Measurements from ENCODE around the gene CTSA. TPM values are rescaled to one million over a fixed set of nuclear protein-coding genes. Genes with fewer than 3 reads are reported as not detected.

CTSA gene
- total RNA-seq: 16.2 and 21.9 TPM in 2 replicates

DNA sequence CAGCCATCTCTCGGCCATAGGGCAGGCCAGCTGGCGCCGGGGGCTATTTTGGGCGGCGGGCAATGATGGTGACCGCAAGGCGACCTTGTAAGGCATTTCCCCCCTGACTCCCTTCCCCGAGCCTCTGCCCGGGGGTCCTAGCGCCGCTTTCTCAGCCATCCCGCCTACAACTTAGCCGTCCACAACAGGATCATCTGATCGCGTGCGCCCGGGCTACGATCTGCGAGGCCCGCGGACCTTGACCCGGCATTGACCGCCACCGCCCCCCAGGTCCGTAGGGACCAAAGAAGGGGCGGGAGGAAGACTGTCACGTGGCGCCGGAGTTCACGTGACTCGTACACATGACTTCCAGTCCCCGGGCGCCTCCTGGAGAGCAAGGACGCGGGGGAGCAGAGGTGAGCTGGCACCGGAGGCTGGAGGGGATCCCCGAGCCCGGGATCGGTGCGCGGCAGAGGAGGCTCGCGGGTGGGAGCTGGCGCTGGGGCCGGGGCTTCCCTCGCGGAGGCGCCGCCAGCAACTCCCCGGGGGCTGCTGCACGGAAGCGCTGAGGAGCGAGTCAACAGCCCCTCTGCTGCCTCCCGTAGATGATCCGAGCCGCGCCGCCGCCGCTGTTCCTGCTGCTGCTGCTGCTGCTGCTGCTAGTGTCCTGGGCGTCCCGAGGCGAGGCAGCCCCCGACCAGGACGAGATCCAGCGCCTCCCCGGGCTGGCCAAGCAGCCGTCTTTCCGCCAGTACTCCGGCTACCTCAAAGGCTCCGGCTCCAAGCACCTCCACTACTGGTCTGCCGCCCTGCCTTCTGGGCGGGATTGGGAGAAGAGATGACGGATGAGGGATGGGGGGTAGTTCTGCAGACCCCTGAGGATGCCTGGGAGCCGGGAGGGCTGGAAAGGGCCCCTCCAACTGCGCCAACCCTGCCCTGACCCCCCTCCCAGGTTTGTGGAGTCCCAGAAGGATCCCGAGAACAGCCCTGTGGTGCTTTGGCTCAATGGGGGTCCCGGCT is at the start of gene CTSA, which contains the start of gene NEURL2:
CTSA (plus strand) TSS at position 351 of the 999 bp plus-strand sequence; CDS start at position 585, 234 bp downstream.
NEURL2 (minus strand) TSS at position 224 of the 999 bp plus-strand sequence; CDS start at position 7, 217 bp downstream.

DNA sequence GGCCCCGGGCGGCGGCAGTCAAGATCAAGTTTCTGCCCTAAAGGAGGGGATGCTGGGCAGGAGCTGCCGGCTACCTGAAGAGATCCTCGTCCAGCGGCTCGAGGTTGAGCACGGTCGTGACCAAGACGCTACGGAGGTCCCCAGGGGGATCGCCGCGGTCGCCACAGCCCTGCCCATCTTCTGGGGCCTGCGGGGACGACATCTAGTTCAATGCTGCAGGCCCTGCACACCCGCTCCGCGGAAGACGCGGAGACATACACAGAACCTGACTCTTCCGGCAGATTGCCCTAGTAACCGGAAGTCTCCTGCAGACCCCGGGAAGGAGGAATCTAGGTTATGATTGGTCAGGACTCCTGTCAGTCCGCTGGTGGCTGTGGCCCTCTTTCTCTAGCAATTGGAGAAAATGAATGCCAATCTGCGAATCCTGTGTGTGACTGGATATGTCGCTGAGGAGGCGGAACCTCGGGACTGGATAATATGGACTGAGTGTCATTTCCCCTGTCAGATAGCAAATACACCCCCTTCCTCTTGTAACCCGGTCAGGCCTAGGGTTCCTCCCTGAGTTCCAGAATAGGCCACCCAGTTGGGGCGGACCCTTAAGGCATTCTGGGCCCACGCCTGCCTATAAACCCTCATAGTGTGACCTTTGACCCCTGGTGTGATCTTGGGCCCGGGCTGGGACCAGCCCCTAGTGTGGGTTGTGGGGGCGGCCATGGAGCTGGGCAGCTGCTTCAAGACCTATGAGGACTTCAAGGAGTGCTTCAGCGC is 33.8 kb upstream of the CTSA start, which contains the start of the genes ACOT8 and ZSWIM3:
ACOT8 (minus strand) TSS at position 279 of the 768 bp plus-strand sequence; CDS start at position 202, 77 bp downstream.
ZSWIM3 (plus strand) TSS at position 501 of the 768 bp plus-strand sequence; CDS start at position 713, 212 bp downstream.

DNA sequence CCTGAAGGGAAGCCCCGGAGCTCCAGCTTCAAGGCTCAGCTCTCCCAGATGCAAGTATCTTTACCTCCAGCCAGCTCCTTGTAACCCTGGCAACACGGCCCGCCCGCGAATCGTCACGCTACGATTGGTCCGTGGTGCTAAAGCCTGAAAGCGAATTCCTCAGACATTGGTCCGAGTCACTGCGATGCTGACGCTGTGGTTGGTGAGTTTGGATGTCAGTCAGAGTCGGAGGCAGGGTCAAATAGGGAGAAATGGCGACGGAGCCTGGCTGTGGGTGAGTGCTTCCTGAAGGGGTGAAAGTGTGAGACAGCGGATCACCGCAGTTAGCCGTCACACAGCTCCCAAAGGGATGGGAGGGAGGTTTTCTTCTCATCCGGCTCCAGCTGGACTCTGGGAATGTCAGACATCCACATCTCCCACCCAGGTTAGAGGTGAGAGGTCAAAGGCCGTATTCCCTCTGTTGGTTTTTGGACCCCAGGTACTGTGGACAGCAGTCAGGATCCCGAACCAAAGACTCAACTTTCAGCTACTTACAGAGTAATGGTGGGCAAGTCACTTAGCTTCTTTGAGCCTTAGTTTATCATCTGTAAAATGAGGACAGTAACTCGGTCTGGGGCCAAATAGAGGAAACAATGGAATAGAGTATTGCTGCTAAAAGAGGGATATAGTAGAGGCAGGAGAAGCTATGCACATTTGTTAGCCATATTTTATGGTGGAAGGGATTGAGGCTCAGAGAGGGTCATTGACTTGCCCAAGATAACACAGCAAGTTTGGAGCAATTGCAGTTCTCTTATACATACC is 9.9 kb upstream of the CTSA start, which contains the start of gene ZSWIM1:
ZSWIM1 (plus strand) TSS at position 240 of the 801 bp plus-strand sequence. CDS start 1,366 bp downstream, outside the sequence.

DNA sequence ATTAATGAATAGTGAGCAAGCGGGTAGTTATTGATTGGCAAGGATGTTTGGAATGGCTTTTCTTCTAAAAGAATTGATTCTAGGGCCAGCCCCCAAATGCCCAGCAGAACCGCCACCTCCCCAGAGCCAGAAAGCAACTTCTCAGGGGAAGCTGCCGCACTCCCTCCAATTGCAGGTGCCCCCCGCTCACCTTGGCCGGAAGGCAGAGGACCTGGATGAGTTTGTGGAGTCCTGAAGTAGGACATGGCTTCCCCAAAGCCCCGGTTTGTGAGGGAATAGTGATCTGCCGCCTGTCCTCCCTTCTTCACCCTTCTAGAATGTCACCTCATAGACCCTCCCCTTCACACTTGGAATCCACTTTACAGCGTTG is 3.8 kb upstream of the CTSA start, which contains the start of gene SPATA25:
SPATA25 (minus strand) TSS at position 277 of the 370 bp plus-strand sequence; CDS start at position 245, 32 bp downstream.

DNA sequence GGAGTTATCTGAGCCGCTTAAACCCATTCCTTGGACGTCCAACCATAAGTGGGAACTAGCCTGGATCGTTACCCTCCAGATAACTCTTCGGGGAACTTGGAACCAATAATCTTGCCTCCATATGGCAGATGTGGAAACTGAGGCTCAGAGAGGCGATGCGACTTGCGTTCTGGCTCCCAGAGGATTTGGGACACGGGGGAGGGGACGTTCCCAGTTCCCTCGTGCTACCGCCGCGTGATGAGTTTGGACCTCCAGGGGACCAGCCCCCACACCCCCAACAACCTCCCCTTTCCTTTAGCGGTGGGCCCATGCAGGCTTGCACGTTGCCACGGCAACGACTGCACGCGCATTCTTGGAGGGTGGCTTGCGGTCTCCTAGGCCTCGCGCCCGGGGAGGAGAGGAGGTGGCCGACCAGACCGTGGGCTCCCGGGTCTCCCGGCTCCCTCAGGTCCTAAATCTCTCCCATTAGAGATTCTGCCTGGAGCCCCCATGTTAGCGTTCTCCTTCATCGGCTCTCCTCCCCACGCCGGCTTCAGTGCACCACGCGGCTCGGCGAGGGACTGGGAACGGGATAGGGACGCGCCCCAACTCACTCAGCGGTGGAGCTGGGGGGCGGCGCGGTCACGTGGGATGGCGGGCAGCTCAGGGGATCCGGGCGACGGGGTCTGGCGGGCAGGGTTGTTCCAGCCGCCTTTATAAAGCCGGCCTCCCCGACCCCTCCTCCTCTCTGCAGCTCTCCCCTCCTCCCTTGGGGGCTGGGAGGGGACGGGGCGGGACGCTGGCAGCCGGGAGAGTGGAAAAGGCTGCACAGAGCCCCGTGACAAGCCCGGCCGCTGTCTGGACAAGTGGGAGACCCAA is 20.6 kb downstream of the CTSA start, which contains the start of gene PLTP:
PLTP (minus strand) TSS at position 670 of the 858 bp plus-strand sequence. CDS start 703 bp downstream, outside the sequence.

DNA sequence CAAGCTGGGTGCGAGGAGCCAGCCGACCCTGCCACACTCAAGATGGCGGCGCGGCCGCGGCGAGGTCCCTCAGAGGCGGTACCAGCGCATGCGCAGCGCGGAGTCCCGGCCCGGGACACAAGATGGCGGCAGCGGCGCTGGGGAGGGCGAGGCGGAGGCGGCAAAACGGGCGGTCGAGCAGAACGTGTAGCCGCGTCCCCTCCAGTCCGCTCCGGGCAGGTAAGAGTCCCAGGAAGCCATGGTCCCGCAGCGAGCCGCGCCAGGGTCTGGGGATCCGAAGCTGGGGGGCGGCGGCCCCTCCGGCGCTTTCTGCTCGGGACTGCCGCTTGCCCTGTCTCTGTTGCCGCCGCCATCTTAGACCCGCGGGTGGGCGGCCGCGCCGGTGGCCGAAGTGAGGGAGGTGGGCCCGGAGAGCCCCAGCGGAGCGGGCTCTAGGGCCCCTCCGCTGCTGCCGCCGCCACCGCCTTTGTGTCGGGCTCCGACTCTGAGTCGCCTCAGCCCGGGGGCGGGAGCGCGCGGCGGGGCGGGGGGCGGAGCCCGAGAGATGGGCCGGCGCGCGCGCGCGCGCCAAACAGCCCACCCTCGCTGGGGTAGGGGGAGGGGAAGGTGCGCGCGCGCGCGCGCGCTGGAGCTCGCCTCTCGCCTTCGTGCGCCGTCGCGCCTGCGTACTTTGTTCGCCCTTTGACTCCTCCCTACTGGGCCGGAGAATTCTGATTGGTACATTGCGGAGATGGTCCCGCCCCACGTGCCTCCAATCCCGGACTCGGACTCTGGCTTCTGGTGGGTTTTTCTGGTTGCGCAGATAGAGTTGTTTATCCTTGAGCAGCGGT is 43.7 kb downstream of the CTSA start, which contains the start of gene PCIF1:
PCIF1 (plus strand) TSS at position 98 of the 830 bp plus-strand sequence. CDS start 4,317 bp downstream, outside the sequence.

Other genes with a start within 250 kb of the CTSA start
- gene WFDC11, start 221.1 kb upstream of the CTSA start, total RNA-seq: not detected in 2 replicates
- not detected in 2 replicates for gene WFDC13, start 189.3 kb upstream of the CTSA start, total RNA-seq
- not detected in 2 replicates for gene WFDC10B, start 186.3 kb upstream of the CTSA start, total RNA-seq
- gene SPINT4, start 169.0 kb upstream of the CTSA start, total RNA-seq: not detected in 2 replicates
- gene WFDC3, start 99.5 kb upstream of the CTSA start, total RNA-seq: 0.48 TPM in 1 of 2 replicates, not detected in the other
- gene DNTTIP1, start 99.4 kb upstream of the CTSA start, total RNA-seq: 8.7 and 12.3 TPM in 2 replicates
- gene UBE2C, start 78.7 kb upstream of the CTSA start, total RNA-seq: 1.3 and 3.6 TPM in 2 replicates
- gene TNNC2, start 64.0 kb upstream of the CTSA start, total RNA-seq: 0.43 TPM in 1 of 2 replicates, not detected in the other
- gene SNX21, start 57.5 kb upstream of the CTSA start, total RNA-seq: 16.6 and 20.0 TPM in 2 replicates
- gene ACOT8, start 33.9 kb upstream of the CTSA start, total RNA-seq: 38.6 and 42.0 TPM in 2 replicates
- gene ZSWIM3, start 33.7 kb upstream of the CTSA start, total RNA-seq: 2.6 and 3.1 TPM in 2 replicates
- 2.4 and 3.4 TPM in 2 replicates for gene ZSWIM1, start 10.1 kb upstream of the CTSA start, total RNA-seq
- gene SPATA25, start 3.7 kb upstream of the CTSA start, total RNA-seq: 0.72 and 1.9 TPM in 2 replicates
- gene NEURL2, start 127 bp upstream of the CTSA start, total RNA-seq: 4.5 and 5.5 TPM in 2 replicates
- 52.9 and 81.9 TPM in 2 replicates for gene PLTP, start 20.8 kb downstream of the CTSA start, total RNA-seq
- gene PCIF1, start 43.3 kb downstream of the CTSA start, total RNA-seq: 5.3 and 9.6 TPM in 2 replicates
- 8.1 and 10.4 TPM in 2 replicates for gene ZNF335, start 80.9 kb downstream of the CTSA start, total RNA-seq
- gene MMP9, start 117.6 kb downstream of the CTSA start, total RNA-seq: 0.21 and 16.4 TPM in 2 replicates
- under 0.01 TPM in 1 of 2 replicates, not detected in the other for gene SLC12A5, start 137.9 kb downstream of the CTSA start, total RNA-seq
- 7.0 and 9.2 TPM in 2 replicates for gene NCOA5, start 198.6 kb downstream of the CTSA start, total RNA-seq
- 10.0 and 28.4 TPM in 2 replicates for gene CD40, start 227.0 kb downstream of the CTSA start, total RNA-seq

Data from tracheal epithelial cell (primary cell).